ENCODE results near the gene ZNF367. TPM values are rescaled to one million over a fixed set of nuclear protein-coding genes. Genes with fewer than 3 reads are reported as not detected.

ZNF367 gene
- total and polyA plus RNA-seq, 9 of the 15 experiments (the other 6 are each of a cell fraction or from before 2014, with no cell fraction given): 2.7 to 14.4 (median 10.0) TPM

DNA sequence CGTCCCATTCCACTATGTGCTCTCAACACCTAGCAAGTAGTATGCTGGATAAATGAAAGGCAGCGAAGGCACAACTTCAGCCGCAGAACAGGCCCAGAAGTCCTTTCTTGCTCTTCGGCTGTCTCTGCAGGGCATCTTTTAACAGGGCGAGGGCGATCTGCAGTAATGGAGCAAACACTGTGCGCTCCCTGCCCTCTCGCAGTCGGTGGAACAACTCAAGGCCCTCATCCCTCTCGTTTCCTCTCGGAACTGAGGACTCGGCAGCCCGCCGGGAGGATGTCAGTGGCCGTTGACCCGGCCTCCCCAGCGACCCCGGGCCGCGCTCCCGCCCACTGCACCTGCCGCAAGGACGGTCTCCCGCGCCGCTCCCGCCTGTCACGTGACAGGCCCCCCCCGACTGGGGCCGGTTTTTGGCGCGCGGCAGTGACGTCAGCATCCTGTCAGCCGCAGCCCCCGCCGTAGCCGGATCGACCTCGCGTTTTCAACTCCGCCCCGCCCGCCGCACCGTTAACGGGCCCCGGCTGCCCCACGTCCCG is 1.1 kb downstream of the ZNF367 start (continued):
- TF ChIP-seq, protein P1, sequence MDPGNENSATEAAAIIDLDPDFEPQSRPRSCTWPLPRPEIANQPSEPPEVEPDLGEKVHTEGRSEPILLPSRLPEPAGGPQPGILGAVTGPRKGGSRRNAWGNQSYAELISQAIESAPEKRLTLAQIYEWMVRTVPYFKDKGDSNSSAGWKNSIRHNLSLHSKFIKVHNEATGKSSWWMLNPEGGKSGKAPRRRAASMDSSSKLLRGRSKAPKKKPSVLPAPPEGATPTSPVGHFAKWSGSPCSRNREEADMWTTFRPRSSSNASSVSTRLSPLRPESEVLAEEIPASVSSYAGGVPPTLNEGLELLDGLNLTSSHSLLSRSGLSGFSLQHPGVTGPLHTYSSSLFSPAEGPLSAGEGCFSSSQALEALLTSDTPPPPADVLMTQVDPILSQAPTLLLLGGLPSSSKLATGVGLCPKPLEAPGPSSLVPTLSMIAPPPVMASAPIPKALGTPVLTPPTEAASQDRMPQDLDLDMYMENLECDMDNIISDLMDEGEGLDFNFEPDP (CRISPR knock-in tag; IDR thresholded peaks at IDR 0.05): no peak
- TF ChIP-seq ZNF695 (CRISPR knock-in tag; IDR thresholded peaks at IDR 0.05): no peak
- TF ChIP-seq RBM25 (IDR thresholded peaks at IDR 0.05; ENCODE audit: low read depth, low read length, severe bottlenecking): no peak
- TF ChIP-seq, protein P2, sequence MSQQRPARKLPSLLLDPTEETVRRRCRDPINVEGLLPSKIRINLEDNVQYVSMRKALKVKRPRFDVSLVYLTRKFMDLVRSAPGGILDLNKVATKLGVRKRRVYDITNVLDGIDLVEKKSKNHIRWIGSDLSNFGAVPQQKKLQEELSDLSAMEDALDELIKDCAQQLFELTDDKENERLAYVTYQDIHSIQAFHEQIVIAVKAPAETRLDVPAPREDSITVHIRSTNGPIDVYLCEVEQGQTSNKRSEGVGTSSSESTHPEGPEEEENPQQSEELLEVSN (IDR thresholded peaks at IDR 0.05; ENCODE audit: borderline replicate concordance in 1 of 2, extremely low read depth in 1 of 2, insufficient read depth in 1 of 2, insufficient read length in 1 of 2, low read depth in 1 of 2, low read length in 1 of 2, poor library complexity in 1 of 2, severe bottlenecking in 1 of 2): peak; percentile 74 to 87
- no peak for TF ChIP-seq SAFB2 (IDR thresholded peaks at IDR 0.05; ENCODE audit: borderline replicate concordance, low read depth, low read length, severe bottlenecking)
- no peak for TF ChIP-seq ZNF12 (CRISPR knock-in tag; IDR thresholded peaks at IDR 0.05)
- TF ChIP-seq ZNF785 (CRISPR knock-in tag; IDR thresholded peaks at IDR 0.05): no peak
- TF ChIP-seq, protein P3, sequence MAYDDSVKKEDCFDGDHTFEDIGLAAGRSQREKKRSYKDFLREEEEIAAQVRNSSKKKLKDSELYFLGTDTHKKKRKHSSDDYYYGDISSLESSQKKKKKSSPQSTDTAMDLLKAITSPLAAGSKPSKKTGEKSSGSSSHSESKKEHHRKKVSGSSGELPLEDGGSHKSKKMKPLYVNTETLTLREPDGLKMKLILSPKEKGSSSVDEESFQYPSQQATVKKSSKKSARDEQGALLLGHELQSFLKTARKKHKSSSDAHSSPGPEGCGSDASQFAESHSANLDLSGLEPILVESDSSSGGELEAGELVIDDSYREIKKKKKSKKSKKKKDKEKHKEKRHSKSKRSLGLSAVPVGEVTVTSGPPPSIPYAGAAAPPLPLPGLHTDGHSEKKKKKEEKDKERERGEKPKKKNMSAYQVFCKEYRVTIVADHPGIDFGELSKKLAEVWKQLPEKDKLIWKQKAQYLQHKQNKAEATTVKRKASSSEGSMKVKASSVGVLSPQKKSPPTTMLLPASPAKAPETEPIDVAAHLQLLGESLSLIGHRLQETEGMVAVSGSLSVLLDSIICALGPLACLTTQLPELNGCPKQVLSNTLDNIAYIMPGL (CRISPR knock-in tag; IDR thresholded peaks at IDR 0.05): peak; percentile 8; the same call in 1 of the 2 replicates
- no peak for TF ChIP-seq STAG1 (CRISPR knock-in tag; IDR thresholded peaks at IDR 0.05; ENCODE audit: borderline replicate concordance)
- TF ChIP-seq HOXB6 (CRISPR knock-in tag; IDR thresholded peaks at IDR 0.05; ENCODE audit: borderline replicate concordance): no peak
- TF ChIP-seq MBD2 (IDR thresholded peaks at IDR 0.05; ENCODE audit: borderline replicate concordance, low read depth): peak; percentile 54; the same call in 1 of the 2 replicates
- peak; percentile 76 for TF ChIP-seq MYC (IDR thresholded peaks at IDR 0.05; ENCODE audit: low read depth, low read length)
- no peak for TF ChIP-seq MYC (CRISPR knock-in tag; IDR thresholded peaks at IDR 0.05; ENCODE audit: borderline replicate concordance, low read depth)
- no peak for TF ChIP-seq MEIS2 (IDR thresholded peaks at IDR 0.05; ENCODE audit: partially characterized antibody)
- TF ChIP-seq SAFB (IDR thresholded peaks at IDR 0.05; ENCODE audit: borderline replicate concordance, low read depth, low read length): no peak
- TF ChIP-seq ZNF23 (CRISPR knock-in tag; IDR thresholded peaks at IDR 0.05): no peak
- no peak for TF ChIP-seq SMARCC2 (IDR thresholded peaks at IDR 0.05; ENCODE audit: low read depth)
- TF ChIP-seq, protein P4, sequence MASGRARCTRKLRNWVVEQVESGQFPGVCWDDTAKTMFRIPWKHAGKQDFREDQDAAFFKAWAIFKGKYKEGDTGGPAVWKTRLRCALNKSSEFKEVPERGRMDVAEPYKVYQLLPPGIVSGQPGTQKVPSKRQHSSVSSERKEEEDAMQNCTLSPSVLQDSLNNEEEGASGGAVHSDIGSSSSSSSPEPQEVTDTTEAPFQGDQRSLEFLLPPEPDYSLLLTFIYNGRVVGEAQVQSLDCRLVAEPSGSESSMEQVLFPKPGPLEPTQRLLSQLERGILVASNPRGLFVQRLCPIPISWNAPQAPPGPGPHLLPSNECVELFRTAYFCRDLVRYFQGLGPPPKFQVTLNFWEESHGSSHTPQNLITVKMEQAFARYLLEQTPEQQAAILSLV (tag; IDR thresholded peaks at IDR 0.05): no peak
- no peak for TF ChIP-seq ZNF197 (CRISPR knock-in tag; IDR thresholded peaks at IDR 0.05; ENCODE audit: low read depth)
- TF ChIP-seq ZNF589 (CRISPR knock-in tag; IDR thresholded peaks at IDR 0.05; ENCODE audit: low read depth): no peak
- TF ChIP-seq RFX1 (IDR thresholded peaks at IDR 0.05): no peak
- no peak for TF ChIP-seq RBM15 (IDR thresholded peaks at IDR 0.05; ENCODE audit: insufficient read depth, low read length)
- no peak for TF ChIP-seq DACH1 (IDR thresholded peaks at IDR 0.05; ENCODE audit: partially characterized antibody)

All from K562 (cell line).